PC-9 (cell line): ENCODE data around the gene VEGFD. TPM values are rescaled to one million over a fixed set of nuclear protein-coding genes. Genes with fewer than 3 reads are reported as not detected.

Experiments
- Bru-seq: library from RNA; stranded (reverse); fragments of 400-500 nt; gene quantifications from one replicate; lab custom pipeline; 2021; lab: Mats Ljungman, UMichigan
- BruChase-seq, 2 experiments: library from RNA; stranded (reverse); fragments of 400-500 nt; gene quantifications; one replicate each; lab custom pipeline; 2021; lab: Mats Ljungman, UMichigan
- BruUV-seq: library from RNA; stranded (reverse); fragments of 400-500 nt; replicated peaks from 2 replicates; lab custom pipeline; 2021; lab: Mats Ljungman, UMichigan
- CTCF ChIA-PET: fragments of 300-600 bp; sonication (Branson Sonifier 250); formaldehyde crosslinking; loops from one replicate; lab custom pipeline; 2022; ENCODE audit warnings: antibody characterized with exemption; lab: Charles Lee
- POLR2A ChIA-PET: fragments of 300-600 bp; sonication (Branson Sonifier 250); formaldehyde crosslinking; loops from one replicate; lab custom pipeline; 2022; ENCODE audit warnings: antibody characterized with exemption; ENCODE audit not compliant: unreplicated experiment; lab: Charles Lee
- DNase-seq, 2 experiments: peaks; one replicate each; pipeline versions ENCODE4 v3.0.0 to v3.0.0-alpha.2; 2015 to 2022; ENCODE audit warnings: mixed read lengths in 1 of 2
- H2AFZ ChIP-seq: fragments of 200-600 bp; sonication (generic); 2 replicates; pipeline ENCODE4 v1.8.1; 2017; ENCODE audit warnings: antibody characterized with exemption
- H3F3A ChIP-seq: fragments of 200-600 bp; sonication (generic); 2 replicates; pipeline ENCODE4 v1.8.1; 2017; ENCODE audit warnings: antibody characterized with exemption, mild to moderate bottlenecking, low read depth; ENCODE audit not compliant: insufficient read depth
- H3K27ac ChIP-seq: fragments of 200-600 bp; sonication (generic); 2 replicates; pipeline ENCODE4 v1.6.1; 2016; ENCODE audit warnings: mixed run types
- H3K27me3 ChIP-seq: fragments of 200-600 bp; sonication (generic); 2 replicates; pipeline ENCODE4 v1.6.1; 2016; ENCODE audit warnings: low read depth, mixed run types; ENCODE audit not compliant: insufficient read depth
- H3K36me3 ChIP-seq: fragments of 200-600 bp; sonication (generic); 2 replicates; pipeline ENCODE4 v1.6.1; 2016; ENCODE audit warnings: low read depth, mixed run types
- H3K4me1 ChIP-seq: fragments of 200-600 bp; sonication (generic); replicated peaks from 2 replicates; pipeline ENCODE4 v1.6.1; 2016; ENCODE audit warnings: mixed run types; ENCODE audit not compliant: insufficient read depth
- H3K4me2 ChIP-seq: fragments of 200-600 bp; sonication (generic); 2 replicates; pipeline ENCODE4 v1.6.1; 2017; ENCODE audit warnings: mixed run types
- H3K4me3 ChIP-seq: fragments of 200-600 bp; sonication (generic); 2 replicates; pipeline ENCODE4 v1.6.1; 2016; ENCODE audit warnings: mixed run types
- H3K79me2 ChIP-seq: fragments of 200-600 bp; sonication (generic); 2 replicates; pipeline ENCODE4 v1.6.1; 2017; ENCODE audit warnings: low read depth, mixed run types
- H3K9me2 ChIP-seq: fragments of 200-600 bp; sonication (generic); 2 replicates; pipeline ENCODE4 v1.8.1; 2017; ENCODE audit warnings: mild to moderate bottlenecking; ENCODE audit not compliant: insufficient read depth
- H3K9me3 ChIP-seq: fragments of 200-600 bp; sonication (generic); 2 replicates; pipeline ENCODE4 v1.8.1; 2016; ENCODE audit warnings: low read depth; ENCODE audit not compliant: insufficient read depth
- H4K20me1 ChIP-seq: fragments of 200-600 bp; sonication (generic); 2 replicates; pipeline ENCODE4 v1.8.1; 2017; ENCODE audit not compliant: insufficient read depth
- EZH2 ChIP-seq: fragments of 200-600 bp; sonication (generic); IDR thresholded peaks from 2 replicates; pipeline ENCODE4 v1.8.0; 2017; ENCODE audit warnings: antibody characterized with exemption, low read depth
- intact Hi-C: fragments of 100-400 bp; cut with micrococcal nuclease; formaldehyde crosslinking; loops from one replicate; pipeline ENCODE4 v1.10.0; 2022; ENCODE audit not compliant: unreplicated experiment
- long read RNA-seq: library from polyadenylated mRNA; stranded (forward); transcript quantifications from one replicate; pipeline ENCODE4 v2.0.0, GENCODE V29; 2022
- total RNA-seq: library from RNA; stranded (reverse); gene quantifications from 2 replicates; pipeline ENCODE4 v1.2.3, GENCODE V29; 2021
- TF ChIP-seq, protein P1 (sequence below): fragments of 200-600 bp; sonication (generic); conservative IDR thresholded peaks from 2 replicates; pipeline ENCODE4 v1.6.1; 2017; ENCODE audit warnings: mixed run types, antibody characterized with exemption, mild to moderate bottlenecking, moderate library complexity

Gene VEGFD, protein sequence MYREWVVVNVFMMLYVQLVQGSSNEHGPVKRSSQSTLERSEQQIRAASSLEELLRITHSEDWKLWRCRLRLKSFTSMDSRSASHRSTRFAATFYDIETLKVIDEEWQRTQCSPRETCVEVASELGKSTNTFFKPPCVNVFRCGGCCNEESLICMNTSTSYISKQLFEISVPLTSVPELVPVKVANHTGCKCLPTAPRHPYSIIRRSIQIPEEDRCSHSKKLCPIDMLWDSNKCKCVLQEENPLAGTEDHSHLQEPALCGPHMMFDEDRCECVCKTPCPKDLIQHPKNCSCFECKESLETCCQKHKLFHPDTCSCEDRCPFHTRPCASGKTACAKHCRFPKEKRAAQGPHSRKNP
- total RNA-seq (1.3 and 2.5 TPM in 2 replicates), Bru-seq, nascent RNA (percentile 82 among the genes with signal in this experiment), BruChase-seq, experiment 1, labeled RNA remaining after a 2-hour chase (percentile 69 among the genes with signal in this experiment), BruChase-seq, experiment 2, labeled RNA remaining after a 6-hour chase (percentile 56 among the genes with signal in this experiment)
- long read RNA-seq: 0 reads

DNA sequence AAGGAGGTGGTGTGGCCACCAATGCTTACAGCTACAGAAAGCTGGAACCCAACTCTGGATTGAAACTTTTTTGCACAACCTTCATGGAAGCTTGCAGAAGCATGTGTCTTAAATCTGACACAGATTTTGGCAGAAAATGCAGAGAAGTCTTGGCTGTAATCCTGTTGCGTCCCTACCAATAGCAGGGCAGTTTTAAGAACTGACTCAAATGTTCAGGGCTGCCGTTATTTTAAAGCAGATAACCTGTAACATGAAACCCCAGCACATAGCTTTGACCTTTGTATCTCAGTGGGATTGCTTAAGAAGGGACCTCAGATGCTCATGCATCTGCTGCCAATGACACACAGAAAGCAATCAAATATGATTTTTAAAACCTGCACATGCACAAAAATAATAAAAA, at the start of gene VEGFD:
Gene VEGFD, minus strand, starts transcription at position 110 of the 400 bp plus-strand sequence. CDS start 467 bp downstream, outside the sequence.
- Histone ChIP-seq H3K36me3 (peaks cover 4% of the 10 kb centered on the region; the same call in 1 of the 2 replicates), H3F3A (no peaks in the 10 kb centered on the region), H3K27ac (no peak within 1 kb of the TSS), H3K4me3 (no peak within 1 kb of the TSS), H3K9me2 (no peaks in the 10 kb centered on the region), H3K4me2 (no peak within 1 kb of the TSS), H2AFZ (no peak within 1 kb of the TSS), H4K20me1 (no peaks in the 10 kb centered on the region), H3K4me1 (no peaks in the 10 kb centered on the region), H3K9me3 (no peaks in the 10 kb centered on the region), H3K79me2 (no peaks in the 10 kb centered on the region), H3K27me3 (no peaks in the 10 kb centered on the region)
- no peak for DNase-seq
- intact Hi-C loops: no loop called here
- CTCF ChIA-PET: no interaction called here
- TF ChIP-seq EZH2: no peak
- TF ChIP-seq, protein P1, sequence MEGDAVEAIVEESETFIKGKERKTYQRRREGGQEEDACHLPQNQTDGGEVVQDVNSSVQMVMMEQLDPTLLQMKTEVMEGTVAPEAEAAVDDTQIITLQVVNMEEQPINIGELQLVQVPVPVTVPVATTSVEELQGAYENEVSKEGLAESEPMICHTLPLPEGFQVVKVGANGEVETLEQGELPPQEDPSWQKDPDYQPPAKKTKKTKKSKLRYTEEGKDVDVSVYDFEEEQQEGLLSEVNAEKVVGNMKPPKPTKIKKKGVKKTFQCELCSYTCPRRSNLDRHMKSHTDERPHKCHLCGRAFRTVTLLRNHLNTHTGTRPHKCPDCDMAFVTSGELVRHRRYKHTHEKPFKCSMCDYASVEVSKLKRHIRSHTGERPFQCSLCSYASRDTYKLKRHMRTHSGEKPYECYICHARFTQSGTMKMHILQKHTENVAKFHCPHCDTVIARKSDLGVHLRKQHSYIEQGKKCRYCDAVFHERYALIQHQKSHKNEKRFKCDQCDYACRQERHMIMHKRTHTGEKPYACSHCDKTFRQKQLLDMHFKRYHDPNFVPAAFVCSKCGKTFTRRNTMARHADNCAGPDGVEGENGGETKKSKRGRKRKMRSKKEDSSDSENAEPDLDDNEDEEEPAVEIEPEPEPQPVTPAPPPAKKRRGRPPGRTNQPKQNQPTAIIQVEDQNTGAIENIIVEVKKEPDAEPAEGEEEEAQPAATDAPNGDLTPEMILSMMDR: no peak
- POLR2A ChIA-PET: no interaction called here
- no TSS peak for BruUV-seq

DNA sequence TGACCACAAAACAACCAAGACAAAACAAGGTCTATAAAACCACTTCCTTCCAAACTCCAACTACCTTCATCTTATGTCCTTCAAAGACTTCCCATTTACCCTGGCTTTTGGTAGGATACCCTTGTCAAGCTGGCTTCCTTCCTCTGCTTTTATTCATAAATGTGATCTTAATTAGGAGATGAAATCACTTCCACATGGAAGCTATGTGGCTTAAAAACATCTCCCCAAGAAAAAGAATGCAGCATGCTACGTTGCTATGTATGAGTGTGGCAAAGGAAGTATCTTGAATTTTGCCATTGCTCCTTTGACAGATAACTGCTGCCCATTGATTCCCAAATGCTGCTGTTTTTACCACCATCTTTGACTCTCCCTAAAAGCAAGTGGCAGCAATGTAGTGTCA, 46.4 kb upstream of the VEGFD start:
- H3K36me3 ChIP-seq: no peaks in the 10 kb centered on the region
- DNase-seq: no peak
- H3K79me2 ChIP-seq: no peaks in the 10 kb centered on the region; the same call in 1 of the 2 replicates
- no peaks in the 10 kb centered on the region for H3K4me1 ChIP-seq
- no peaks in the 10 kb centered on the region for H3F3A ChIP-seq
- H3K9me3 ChIP-seq: no peaks in the 10 kb centered on the region
- intact Hi-C loops: no loop called here
- no peak overlapping the region for H2AFZ ChIP-seq
- H3K27ac ChIP-seq: no peak overlapping the region
- H3K27me3 ChIP-seq: no peaks in the 10 kb centered on the region
- no peak overlapping the region for H3K4me3 ChIP-seq
- TF ChIP-seq, protein P1: no peak
- TF ChIP-seq EZH2: no peak
- no peaks in the 10 kb centered on the region for H3K9me2 ChIP-seq
- BruUV-seq: no TSS peak
- H3K4me2 ChIP-seq: no peak overlapping the region
- ChIA-PET POLR2A (no interaction called here), CTCF (no interaction called here)
- no peaks in the 10 kb centered on the region for H4K20me1 ChIP-seq

DNA sequence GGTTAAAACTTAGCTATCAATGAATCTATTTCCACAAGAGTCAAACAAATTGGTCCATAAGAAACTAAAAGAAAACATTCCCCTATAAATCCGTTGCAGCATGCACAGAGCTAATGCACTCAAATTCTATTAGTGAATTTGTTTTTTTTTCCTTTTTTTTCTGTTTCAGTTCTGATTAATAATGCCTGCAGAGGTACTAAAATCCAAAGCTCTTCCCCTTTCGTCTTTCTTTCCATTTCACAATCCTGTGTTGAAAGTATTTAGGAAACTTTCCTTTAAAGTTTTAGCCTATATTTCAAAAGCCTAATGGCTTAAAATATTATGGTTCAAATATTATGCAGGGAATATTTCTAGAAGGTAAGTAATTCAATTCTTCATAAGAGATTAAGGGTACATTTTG, 45.9 kb upstream of the VEGFD start:
- H3K4me2 ChIP-seq: no peak overlapping the region
- H4K20me1 ChIP-seq: no peaks in the 10 kb centered on the region
- H3K4me3 ChIP-seq: no peak overlapping the region
- H3K9me3 ChIP-seq: no peaks in the 10 kb centered on the region
- no peaks in the 10 kb centered on the region for H3K9me2 ChIP-seq
- no peak for DNase-seq
- H2AFZ ChIP-seq: no peak overlapping the region
- intact Hi-C loops: no loop called here
- no peak overlapping the region for H3K27ac ChIP-seq
- H3K79me2 ChIP-seq: no peaks in the 10 kb centered on the region
- H3K27me3 ChIP-seq: no peaks in the 10 kb centered on the region
- no TSS peak for BruUV-seq
- H3K4me1 ChIP-seq: no peaks in the 10 kb centered on the region
- H3K36me3 ChIP-seq: 0 out of 2 replicates have a peak, but pooled peaks cover under 1% of the 10 kb centered on the region
- TF ChIP-seq EZH2: no peak
- TF ChIP-seq, protein P1: no peak
- H3F3A ChIP-seq: no peaks in the 10 kb centered on the region
- ChIA-PET CTCF (no interaction called here), POLR2A (no interaction called here)
